ENCODE data around the gene APC. TPM values are rescaled to one million over a fixed set of nuclear protein-coding genes. Genes with fewer than 3 reads are reported as not detected.

The APC gene
- total and polyA plus RNA-seq, 4 donors, result 4.8 to 36.2 (median 24.4) TPM

DNA sequence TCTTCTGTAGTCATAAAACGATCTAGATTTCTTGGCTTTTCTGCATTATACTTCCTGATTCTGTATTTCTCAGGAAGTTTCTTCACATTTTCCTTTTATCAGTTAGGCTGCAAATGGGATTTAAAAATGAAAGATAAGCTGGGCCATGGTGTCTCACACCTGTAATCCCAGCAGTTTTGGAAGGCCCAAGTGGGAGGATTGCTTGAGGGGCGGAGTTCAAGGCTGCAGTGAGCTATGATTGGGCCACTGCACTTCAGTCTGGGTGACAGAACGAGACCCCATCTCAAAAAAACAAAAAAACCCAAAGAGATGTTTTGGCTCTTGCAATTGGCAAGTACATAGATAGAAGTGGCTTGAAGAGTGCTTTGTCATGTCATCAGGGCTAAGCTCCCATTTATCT, 26.2 kb upstream of the APC start:
- H3K4me3 ChIP-seq (ENCODE audit: low read depth in 1 of 3, low read length in 3 of 3), result no peak overlapping the region
- no peak for DNase-seq (ENCODE audit: low spot score)
- H3K9me3 ChIP-seq (ENCODE audit: control insufficient read depth in 4 of 4, low read length in 3 of 4), result peaks cover 0 to 1% (median 0%) of the 10 kb centered on the region in 4 donors
- H3K27ac ChIP-seq (ENCODE audit: low read depth in 1 of 2, low read length in 2 of 2), result no peak overlapping the region
- TF ChIP-seq RAD21 (IDR thresholded peaks at IDR 0.05), result no peak
- no peak for TF ChIP-seq FOXA1 (IDR thresholded peaks at IDR 0.05)
- TF ChIP-seq, protein P1, sequence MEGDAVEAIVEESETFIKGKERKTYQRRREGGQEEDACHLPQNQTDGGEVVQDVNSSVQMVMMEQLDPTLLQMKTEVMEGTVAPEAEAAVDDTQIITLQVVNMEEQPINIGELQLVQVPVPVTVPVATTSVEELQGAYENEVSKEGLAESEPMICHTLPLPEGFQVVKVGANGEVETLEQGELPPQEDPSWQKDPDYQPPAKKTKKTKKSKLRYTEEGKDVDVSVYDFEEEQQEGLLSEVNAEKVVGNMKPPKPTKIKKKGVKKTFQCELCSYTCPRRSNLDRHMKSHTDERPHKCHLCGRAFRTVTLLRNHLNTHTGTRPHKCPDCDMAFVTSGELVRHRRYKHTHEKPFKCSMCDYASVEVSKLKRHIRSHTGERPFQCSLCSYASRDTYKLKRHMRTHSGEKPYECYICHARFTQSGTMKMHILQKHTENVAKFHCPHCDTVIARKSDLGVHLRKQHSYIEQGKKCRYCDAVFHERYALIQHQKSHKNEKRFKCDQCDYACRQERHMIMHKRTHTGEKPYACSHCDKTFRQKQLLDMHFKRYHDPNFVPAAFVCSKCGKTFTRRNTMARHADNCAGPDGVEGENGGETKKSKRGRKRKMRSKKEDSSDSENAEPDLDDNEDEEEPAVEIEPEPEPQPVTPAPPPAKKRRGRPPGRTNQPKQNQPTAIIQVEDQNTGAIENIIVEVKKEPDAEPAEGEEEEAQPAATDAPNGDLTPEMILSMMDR (IDR thresholded peaks at IDR 0.05; ENCODE audit: low read depth, low read length, missing input control), result no peak
- TF ChIP-seq, protein P2, sequence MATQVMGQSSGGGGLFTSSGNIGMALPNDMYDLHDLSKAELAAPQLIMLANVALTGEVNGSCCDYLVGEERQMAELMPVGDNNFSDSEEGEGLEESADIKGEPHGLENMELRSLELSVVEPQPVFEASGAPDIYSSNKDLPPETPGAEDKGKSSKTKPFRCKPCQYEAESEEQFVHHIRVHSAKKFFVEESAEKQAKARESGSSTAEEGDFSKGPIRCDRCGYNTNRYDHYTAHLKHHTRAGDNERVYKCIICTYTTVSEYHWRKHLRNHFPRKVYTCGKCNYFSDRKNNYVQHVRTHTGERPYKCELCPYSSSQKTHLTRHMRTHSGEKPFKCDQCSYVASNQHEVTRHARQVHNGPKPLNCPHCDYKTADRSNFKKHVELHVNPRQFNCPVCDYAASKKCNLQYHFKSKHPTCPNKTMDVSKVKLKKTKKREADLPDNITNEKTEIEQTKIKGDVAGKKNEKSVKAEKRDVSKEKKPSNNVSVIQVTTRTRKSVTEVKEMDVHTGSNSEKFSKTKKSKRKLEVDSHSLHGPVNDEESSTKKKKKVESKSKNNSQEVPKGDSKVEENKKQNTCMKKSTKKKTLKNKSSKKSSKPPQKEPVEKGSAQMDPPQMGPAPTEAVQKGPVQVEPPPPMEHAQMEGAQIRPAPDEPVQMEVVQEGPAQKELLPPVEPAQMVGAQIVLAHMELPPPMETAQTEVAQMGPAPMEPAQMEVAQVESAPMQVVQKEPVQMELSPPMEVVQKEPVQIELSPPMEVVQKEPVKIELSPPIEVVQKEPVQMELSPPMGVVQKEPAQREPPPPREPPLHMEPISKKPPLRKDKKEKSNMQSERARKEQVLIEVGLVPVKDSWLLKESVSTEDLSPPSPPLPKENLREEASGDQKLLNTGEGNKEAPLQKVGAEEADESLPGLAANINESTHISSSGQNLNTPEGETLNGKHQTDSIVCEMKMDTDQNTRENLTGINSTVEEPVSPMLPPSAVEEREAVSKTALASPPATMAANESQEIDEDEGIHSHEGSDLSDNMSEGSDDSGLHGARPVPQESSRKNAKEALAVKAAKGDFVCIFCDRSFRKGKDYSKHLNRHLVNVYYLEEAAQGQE (IDR thresholded peaks at IDR 0.05), result no peak
- no peak for TF ChIP-seq EGR1 (IDR thresholded peaks at IDR 0.05; ENCODE audit: low read depth in 2 of 2)
- TF ChIP-seq, protein P3, sequence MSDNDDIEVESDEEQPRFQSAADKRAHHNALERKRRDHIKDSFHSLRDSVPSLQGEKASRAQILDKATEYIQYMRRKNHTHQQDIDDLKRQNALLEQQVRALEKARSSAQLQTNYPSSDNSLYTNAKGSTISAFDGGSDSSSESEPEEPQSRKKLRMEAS (IDR thresholded peaks at IDR 0.05), result no peak
- no peak for TF ChIP-seq JUND (IDR thresholded peaks at IDR 0.05)
- TF ChIP-seq, protein P4, sequence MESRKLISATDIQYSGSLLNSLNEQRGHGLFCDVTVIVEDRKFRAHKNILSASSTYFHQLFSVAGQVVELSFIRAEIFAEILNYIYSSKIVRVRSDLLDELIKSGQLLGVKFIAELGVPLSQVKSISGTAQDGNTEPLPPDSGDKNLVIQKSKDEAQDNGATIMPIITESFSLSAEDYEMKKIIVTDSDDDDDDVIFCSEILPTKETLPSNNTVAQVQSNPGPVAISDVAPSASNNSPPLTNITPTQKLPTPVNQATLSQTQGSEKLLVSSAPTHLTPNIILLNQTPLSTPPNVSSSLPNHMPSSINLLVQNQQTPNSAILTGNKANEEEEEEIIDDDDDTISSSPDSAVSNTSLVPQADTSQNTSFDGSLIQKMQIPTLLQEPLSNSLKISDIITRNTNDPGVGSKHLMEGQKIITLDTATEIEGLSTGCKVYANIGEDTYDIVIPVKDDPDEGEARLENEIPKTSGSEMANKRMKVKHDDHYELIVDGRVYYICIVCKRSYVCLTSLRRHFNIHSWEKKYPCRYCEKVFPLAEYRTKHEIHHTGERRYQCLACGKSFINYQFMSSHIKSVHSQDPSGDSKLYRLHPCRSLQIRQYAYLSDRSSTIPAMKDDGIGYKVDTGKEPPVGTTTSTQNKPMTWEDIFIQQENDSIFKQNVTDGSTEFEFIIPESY (IDR thresholded peaks at IDR 0.05), result no peak
- TF ChIP-seq HNF4A (conservative IDR thresholded peaks at IDR 0.05), result no peak
- no peak for TF ChIP-seq YY1 (IDR thresholded peaks at IDR 0.05)
- no peak for TF ChIP-seq RXRA (IDR thresholded peaks at IDR 0.05)
- TF ChIP-seq, protein P5, sequence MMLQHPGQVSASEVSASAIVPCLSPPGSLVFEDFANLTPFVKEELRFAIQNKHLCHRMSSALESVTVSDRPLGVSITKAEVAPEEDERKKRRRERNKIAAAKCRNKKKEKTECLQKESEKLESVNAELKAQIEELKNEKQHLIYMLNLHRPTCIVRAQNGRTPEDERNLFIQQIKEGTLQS (IDR thresholded peaks at IDR 0.05), result no peak
- no peak for TF ChIP-seq NR2F2 (IDR thresholded peaks at IDR 0.05)
- TF ChIP-seq HNF4G (IDR thresholded peaks at IDR 0.05), result no peak
- TF ChIP-seq TAF1 (conservative IDR thresholded peaks at IDR 0.05), result no peak
- TF ChIP-seq GABPA (IDR thresholded peaks at IDR 0.05 in 1 of 2, conservative IDR thresholded peaks at IDR 0.05 in 1 of 2), result no peak
- TF ChIP-seq SP1 (IDR thresholded peaks at IDR 0.05), result no peak
- peaks cover 2 to 15% (median 5%) of the 10 kb centered on the region in 4 donors for H3K4me1 ChIP-seq (ENCODE audit: control insufficient read depth in 4 of 4, insufficient read depth in 4 of 4, low read length in 3 of 4)
- no peaks in the 10 kb centered on the region for H3K36me3 ChIP-seq (ENCODE audit: control insufficient read depth in 4 of 4, insufficient read depth in 3 of 4, low read depth in 1 of 4, low read length in 3 of 4)
- H3K9ac ChIP-seq (ENCODE audit: low read depth in 1 of 2, low read length in 2 of 2), result no peak overlapping the region
- 85% methylated on average over 3 of the region's 3 CpGs for WGBS
- H3K27me3 ChIP-seq (ENCODE audit: control insufficient read depth in 4 of 4, insufficient read depth in 4 of 4, low read length in 3 of 4), result no peaks in the 10 kb centered on the region

All from liver (tissue), 9 donors.